Osteocyte (in vitro differentiated cells): ENCODE results near the gene TAS2R40. TPM values are rescaled to one million over a fixed set of nuclear protein-coding genes. Genes with fewer than 3 reads are reported as not detected.

ENCODE experiments used
- DNase-seq: peaks from one replicate; pipeline ENCODE4 v3.0.0; 2021; ENCODE audit warnings: mixed read lengths; ENCODE audit not compliant: unreplicated experiment; ENCODE audit errors: extremely low spot score
- H3K27ac Mint-ChIP-seq: one replicate; pipeline ENCODE4 v1.8.0; 2021; ENCODE audit warnings: mild to moderate bottlenecking, mixed read lengths; ENCODE audit not compliant: unreplicated experiment
- H3K27me3 Mint-ChIP-seq: one replicate; pipeline ENCODE4 v1.8.0; 2021; ENCODE audit warnings: mixed read lengths; ENCODE audit not compliant: unreplicated experiment
- H3K36me3 Mint-ChIP-seq: one replicate; pipeline ENCODE4 v1.8.0; 2021; ENCODE audit warnings: mixed read lengths; ENCODE audit not compliant: unreplicated experiment
- H3K4me1 Mint-ChIP-seq: one replicate; pipeline ENCODE4 v1.8.0; 2021; ENCODE audit warnings: mixed read lengths; ENCODE audit not compliant: unreplicated experiment
- H3K4me3 Mint-ChIP-seq: one replicate; pipeline ENCODE4 v1.8.0; 2021; ENCODE audit warnings: mild to moderate bottlenecking, moderate library complexity, mixed read lengths; ENCODE audit not compliant: unreplicated experiment
- H3K9me3 Mint-ChIP-seq: one replicate; pipeline ENCODE4 v1.8.0; 2021; ENCODE audit warnings: mixed read lengths; ENCODE audit not compliant: unreplicated experiment
- CTCF ChIP-seq: fragments of 200-600 bp; sonication (generic); IDR thresholded peaks from 2 replicates; pipeline ENCODE4 v1.5.0; 2021; ENCODE audit warnings: antibody characterized with exemption, mild to moderate bottlenecking, moderate library complexity
- total RNA-seq: library from RNA; stranded (reverse); gene quantifications from 2 replicates; pipeline ENCODE4 v1.2.1, GENCODE V29; 2021

The TAS2R40 gene
- total RNA-seq, 1 donor from 2014 or later = not detected

- DNase-seq = no peak
- Mint-ChIP-seq H3K27me3 (no peaks in the 10 kb centered on the region), H3K27ac (peak overlapping the region; percentile 65), H3K4me1 (peaks cover 36% of the 10 kb centered on the region), H3K4me3 (peak overlapping the region; percentile 2), H3K9me3 (peaks cover 34% of the 10 kb centered on the region), H3K36me3 (peaks cover 11% of the 10 kb centered on the region)
- no peak for TF ChIP-seq CTCF
These were observed 13.7 kb downstream of the TAS2R40 start for GRCh38 chr7:143235561-143235960.

GRCh38 chr7:143236408-143236990 lies 14.7 kb downstream of the TAS2R40 start:
- Mint-ChIP-seq H3K4me1 (peaks cover 46% of the 10 kb centered on the region), H3K4me3 (no peak overlapping the region), H3K27ac (peak overlapping the region; percentile 8), H3K27me3 (no peaks in the 10 kb centered on the region), H3K36me3 (peaks cover 11% of the 10 kb centered on the region), H3K9me3 (peaks cover 34% of the 10 kb centered on the region)
- TF ChIP-seq CTCF = no peak
- DNase-seq = no peak

DNA sequence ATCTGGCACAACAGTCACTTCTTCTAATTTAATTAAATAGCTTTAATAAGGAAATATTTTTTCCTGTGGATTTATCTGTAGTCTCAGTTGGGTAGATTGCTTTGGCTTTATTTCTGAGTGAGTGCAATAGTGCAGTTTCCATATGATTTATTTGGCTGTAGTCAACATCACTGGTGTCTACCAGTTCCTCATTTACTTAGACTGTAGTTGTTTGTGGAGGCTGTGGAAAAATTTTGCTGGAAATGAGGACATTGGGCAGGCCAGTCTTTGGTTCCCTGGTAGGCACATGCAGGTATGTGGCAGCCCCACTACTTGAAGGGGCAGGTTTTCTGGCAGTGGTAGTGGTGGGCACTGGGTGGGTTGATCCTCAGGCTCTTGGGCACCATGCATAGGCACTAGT lies 15.5 kb downstream of the TAS2R40 start:
- TF ChIP-seq CTCF = no peak
- Mint-ChIP-seq H3K36me3 (peaks cover 11% of the 10 kb centered on the region), H3K4me3 (no peak overlapping the region), H3K4me1 (peaks cover 47% of the 10 kb centered on the region), H3K27me3 (no peaks in the 10 kb centered on the region), H3K9me3 (peaks cover 34% of the 10 kb centered on the region), H3K27ac (no peak overlapping the region)
- DNase-seq = no peak

GRCh38 chr7:143238289-143238980 lies 16.6 kb downstream of the TAS2R40 start:
- no peak overlapping the region for H3K4me3 Mint-ChIP-seq
- no peak for TF ChIP-seq CTCF
- H3K36me3 Mint-ChIP-seq = peaks cover 9% of the 10 kb centered on the region
- no peak for DNase-seq
- H3K9me3 Mint-ChIP-seq = peaks cover 26% of the 10 kb centered on the region
- no peaks in the 10 kb centered on the region for H3K27me3 Mint-ChIP-seq
- peak overlapping the region; percentile 64 for H3K27ac Mint-ChIP-seq
- peaks cover 47% of the 10 kb centered on the region for H3K4me1 Mint-ChIP-seq

GRCh38 chr7:143239813-143240212 lies 18.0 kb downstream of the TAS2R40 start:
- H3K9me3 Mint-ChIP-seq = peaks cover 24% of the 10 kb centered on the region
- peak overlapping the region; percentile 92 for H3K27ac Mint-ChIP-seq
- H3K4me3 Mint-ChIP-seq = peak overlapping the region; percentile 37
- H3K36me3 Mint-ChIP-seq = peaks cover 8% of the 10 kb centered on the region
- TF ChIP-seq CTCF = no peak
- DNase-seq = no peak
- peaks cover 52% of the 10 kb centered on the region for H3K4me1 Mint-ChIP-seq
- H3K27me3 Mint-ChIP-seq = no peaks in the 10 kb centered on the region
